PFSK-1 (cell line): ENCODE data around the gene CXCL1.

Experiments
- SIN3A ChIP-seq: IDR thresholded peaks from 2 replicates; pipeline ENCODE4 v1.6.1; 2012; ENCODE audit warnings: mild to moderate bottlenecking, low read length, moderate library complexity, borderline replicate concordance; ENCODE audit not compliant: insufficient read depth
- TF ChIP-seq, protein P1 (sequence below), 2 experiments: IDR thresholded peaks; 2 replicates each; pipeline versions ENCODE4 v1.6.1 to v1.8.0; 2011 to 2012; ENCODE audit warnings: low read depth in 2 of 2, low read length in 2 of 2, control low read depth in 1 of 2, inconsistent platforms in 1 of 2, mild to moderate bottlenecking in 1 of 2, moderate library complexity in 1 of 2; ENCODE audit not compliant: insufficient read depth in 1 of 2

DNA sequence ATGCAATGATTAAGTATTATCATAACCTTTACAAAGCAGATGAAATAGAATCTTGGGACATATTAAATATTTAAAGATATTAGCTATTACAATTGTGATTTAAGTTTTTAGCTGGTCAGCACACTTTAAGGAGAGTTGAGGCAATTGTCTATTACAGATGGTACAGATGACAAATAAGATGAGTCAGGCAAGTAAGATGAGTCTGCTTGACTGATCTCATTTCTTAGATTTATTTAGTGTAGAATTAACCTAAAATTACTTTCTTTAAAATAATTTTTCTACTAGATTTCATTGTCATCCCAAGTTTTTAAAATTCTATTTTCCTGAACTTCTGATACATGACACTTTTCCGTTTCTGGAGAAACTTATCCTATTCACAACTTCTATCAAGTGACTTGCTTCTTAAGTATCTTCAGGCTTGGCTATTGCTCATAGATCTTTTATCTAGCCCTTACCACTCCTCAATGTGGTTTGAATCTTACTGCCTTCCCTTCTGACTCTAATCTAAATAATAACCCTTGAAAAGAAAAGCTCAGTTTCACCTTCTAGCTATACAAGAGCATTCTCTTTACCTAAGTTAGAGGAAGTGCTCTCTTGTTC, 32.9 kb downstream of the CXCL1 start:
- TF ChIP-seq, protein P1, sequence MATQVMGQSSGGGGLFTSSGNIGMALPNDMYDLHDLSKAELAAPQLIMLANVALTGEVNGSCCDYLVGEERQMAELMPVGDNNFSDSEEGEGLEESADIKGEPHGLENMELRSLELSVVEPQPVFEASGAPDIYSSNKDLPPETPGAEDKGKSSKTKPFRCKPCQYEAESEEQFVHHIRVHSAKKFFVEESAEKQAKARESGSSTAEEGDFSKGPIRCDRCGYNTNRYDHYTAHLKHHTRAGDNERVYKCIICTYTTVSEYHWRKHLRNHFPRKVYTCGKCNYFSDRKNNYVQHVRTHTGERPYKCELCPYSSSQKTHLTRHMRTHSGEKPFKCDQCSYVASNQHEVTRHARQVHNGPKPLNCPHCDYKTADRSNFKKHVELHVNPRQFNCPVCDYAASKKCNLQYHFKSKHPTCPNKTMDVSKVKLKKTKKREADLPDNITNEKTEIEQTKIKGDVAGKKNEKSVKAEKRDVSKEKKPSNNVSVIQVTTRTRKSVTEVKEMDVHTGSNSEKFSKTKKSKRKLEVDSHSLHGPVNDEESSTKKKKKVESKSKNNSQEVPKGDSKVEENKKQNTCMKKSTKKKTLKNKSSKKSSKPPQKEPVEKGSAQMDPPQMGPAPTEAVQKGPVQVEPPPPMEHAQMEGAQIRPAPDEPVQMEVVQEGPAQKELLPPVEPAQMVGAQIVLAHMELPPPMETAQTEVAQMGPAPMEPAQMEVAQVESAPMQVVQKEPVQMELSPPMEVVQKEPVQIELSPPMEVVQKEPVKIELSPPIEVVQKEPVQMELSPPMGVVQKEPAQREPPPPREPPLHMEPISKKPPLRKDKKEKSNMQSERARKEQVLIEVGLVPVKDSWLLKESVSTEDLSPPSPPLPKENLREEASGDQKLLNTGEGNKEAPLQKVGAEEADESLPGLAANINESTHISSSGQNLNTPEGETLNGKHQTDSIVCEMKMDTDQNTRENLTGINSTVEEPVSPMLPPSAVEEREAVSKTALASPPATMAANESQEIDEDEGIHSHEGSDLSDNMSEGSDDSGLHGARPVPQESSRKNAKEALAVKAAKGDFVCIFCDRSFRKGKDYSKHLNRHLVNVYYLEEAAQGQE (IDR thresholded peaks at IDR 0.05; ENCODE audit: insufficient read depth in 1 of 2, low read depth in 2 of 2, low read length in 2 of 2): no peak
- no peak for TF ChIP-seq SIN3A
